GM12801 (cell line): ENCODE results near the gene RBM20.

Source experiments
- CTCF ChIP-seq: IDR thresholded peaks from one replicate; pipeline ENCODE4 v1.5.1; 2011; ENCODE audit warnings: control low read depth; ENCODE audit not compliant: insufficient read length; ENCODE audit errors: extremely low read depth

The RBM20 gene

GRCh38 chr10:110724116-110724921, 80.2 kb downstream of the RBM20 start:
- no peak for TF ChIP-seq CTCF

GRCh38 chr10:110724937-110725336, 80.8 kb downstream of the RBM20 start:
- TF ChIP-seq CTCF = no peak

DNA sequence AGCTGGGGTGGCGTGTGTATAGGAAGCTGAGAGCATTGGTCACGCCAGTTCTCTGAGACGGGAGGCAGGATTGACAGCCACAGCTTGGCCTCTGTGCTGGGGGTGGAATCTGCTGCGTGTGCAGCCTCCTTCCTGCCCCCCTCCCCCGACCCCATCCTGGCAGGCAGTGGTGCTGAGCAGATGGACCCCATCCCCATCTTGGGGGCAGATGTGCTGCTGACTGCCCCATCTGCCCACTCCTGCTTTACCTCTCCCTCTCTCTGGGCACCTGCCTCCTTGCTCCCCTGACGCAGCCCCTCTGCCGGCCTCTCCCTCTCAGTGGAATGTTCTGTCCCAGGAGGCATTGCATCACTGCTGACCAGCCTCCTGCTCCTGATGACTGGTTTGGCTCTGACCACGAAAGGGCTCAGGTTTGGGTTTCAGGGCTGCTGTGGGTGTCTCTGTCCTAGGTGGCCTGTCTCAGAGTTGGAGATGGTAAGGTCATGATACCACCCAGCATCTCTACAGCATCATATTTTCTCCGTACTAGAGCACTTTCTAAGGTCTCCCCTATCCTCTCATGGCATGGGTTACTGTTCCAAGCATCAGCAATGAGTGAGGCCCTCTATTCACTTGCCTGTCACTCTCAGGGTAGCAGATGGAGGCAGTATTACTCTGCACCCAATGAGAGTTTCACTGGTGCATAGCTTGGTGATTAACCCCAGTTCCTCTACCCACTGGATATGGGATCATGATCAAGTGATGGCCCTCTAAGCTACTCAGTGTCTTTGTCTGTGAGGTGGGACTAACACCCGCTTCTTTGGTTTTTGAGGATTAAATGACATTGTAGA, 81.9 kb downstream of the RBM20 start:
- no peak for TF ChIP-seq CTCF

DNA sequence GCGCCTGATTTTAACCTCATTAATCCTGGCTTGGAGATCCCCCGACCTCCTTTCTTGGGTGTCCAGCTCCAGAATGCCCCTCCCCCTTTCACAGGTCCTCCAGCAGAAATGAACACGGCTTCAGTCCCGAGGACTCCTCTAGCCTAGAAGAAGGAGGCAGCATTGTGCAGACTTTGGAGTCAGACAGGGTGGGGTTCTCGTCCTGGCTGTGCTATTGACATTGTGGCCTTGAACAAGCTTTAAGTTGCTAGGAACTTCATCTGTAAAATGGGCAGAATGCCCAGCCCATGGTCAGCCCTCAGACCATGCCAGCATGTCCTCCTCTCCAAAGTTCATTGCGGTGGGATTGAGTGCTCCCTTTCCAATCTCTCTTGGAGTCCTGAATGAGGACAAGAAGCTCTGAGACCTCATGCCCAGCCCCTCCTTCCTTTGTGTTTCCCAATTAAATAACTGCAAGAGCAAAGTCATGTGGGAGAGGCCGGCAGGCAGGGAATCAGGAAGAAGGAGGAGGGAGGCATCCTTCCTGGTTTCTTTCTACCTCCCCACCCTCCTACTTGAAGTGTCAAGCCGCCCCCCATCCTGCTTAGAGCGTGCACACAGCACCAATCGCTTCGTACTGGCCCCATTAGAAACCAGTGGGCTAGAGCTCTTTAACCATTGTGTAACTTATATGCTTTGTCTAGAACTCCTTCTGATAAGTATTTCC, 86.4 kb downstream of the RBM20 start:
- no peak for TF ChIP-seq CTCF

DNA sequence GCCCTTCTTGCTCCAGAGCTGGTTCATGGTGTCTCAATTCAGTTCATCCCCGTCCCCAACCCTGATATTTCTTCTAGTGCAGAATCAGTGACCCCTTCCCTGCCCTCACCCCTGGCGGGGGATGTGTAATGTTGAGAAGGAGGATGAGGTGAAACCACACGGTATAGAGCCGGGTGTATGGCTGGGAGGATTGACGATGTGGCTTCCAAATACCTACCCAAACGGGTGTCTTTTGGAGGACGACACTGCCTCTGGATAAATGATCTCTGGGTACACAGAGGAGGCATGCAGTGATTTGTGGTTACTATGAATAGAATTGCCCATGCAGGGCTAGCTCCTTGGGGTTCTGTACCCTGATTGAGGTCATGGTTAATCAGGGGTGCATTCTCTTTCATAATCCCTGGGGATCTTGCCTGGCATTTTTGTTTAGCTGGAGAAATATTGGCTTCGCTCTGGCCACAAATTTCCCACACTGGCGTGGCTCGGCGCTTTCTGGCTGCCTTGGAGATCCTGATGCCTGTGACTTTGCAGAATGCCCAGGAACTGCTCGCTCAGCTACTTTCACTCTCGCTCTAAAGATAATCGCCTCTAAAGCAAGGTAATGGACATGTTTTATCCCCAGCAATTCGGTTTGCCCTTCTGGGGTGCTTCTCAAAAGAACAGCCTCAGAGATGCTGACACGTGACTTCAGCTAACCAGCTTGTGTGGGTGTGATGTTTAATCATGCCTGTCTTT, 89.2 kb downstream of the RBM20 start:
- TF ChIP-seq CTCF = no peak

GRCh38 chr10:110735620-110736027, 91.5 kb downstream of the RBM20 start:
- TF ChIP-seq CTCF = no peak
